Fibroblast of skin of back (primary cell): ENCODE results near the gene APBB2.
"Not testable (repeated sequence)": the region's sequence is repeated elsewhere in the genome, so short reads cannot be mapped to it uniquely, and the experiment has no call there.

ENCODE experiments used
- DNase-seq: peaks from one replicate; pipeline ENCODE4 v3.0.0-alpha.2; 2013

Gene APBB2

DNA sequence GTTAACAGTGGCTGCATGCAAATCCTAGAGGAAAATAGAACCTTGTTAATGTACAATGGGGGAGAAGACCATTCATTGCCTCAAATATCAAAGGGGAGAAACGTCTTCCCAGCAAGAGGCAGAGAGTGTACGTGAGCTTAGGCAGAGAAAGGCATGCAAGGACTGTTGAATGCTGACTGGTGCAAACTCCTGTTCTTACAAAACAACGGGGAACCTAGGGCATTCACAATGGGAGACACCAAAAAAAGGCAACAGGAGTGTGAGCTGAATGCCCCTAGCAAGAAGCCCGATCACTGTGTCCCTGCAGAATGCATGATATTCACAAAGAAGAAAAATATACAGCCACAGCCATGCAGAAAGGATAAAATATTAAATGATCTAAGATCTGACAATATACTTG, 279.7 kb downstream of the APBB2 start:
- DNase-seq: no peak

DNA sequence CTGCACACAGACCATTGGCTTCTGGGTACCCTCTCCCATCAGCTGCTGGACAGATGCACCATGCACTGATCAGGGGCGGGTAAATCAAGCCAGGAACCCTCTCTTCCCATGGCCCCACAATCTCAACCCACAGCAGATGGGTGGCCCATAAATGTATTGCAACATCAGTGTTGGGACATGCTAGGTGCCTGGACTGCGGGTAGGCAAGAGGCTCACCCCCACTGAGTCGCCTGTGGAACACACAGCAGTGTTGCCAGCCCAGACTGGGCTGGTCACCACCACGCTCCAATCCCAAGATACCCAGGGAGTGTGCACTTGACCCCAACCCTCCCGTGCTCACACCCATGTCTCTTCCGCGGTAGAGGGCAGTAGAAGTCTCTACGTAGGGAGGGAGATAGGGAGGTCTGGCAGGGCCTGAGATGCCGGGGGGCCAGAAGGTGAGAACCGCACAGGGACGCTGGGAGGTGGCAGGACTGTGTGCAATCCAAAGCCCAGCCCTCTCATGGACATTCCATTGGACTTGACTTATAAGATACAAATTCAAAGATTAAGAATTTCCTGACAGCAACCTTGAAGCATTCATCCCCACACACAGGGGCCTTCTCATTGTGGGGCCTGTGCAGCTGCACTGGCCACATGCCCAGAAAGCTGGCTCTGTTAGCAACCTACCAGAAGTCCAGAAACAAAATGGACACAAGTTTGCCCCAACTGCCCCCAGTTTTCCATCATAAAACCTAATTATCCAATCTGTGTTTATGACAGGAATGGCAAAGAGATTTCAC, 280.9 kb downstream of the APBB2 start:
- DNase-seq: no peak

DNA sequence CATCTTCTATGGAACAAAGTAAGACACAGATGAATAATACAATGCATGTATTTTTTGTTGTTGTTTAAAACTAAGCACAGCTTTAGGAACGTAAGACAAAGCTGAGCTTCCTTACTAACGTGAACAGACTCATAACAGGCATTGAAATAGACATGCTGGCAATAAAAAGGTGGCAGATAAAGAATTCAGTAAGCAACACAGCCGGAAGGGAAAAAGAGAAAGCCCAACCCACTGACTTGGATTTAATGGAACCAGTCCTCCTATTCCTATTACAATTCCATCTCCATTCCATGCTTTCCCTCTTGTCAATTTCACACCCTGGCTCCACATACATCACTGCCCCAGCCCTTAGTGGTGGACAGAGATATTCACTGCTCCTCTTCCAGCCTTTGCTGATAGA, 282.5 kb downstream of the APBB2 start:
- no peak for DNase-seq

DNA sequence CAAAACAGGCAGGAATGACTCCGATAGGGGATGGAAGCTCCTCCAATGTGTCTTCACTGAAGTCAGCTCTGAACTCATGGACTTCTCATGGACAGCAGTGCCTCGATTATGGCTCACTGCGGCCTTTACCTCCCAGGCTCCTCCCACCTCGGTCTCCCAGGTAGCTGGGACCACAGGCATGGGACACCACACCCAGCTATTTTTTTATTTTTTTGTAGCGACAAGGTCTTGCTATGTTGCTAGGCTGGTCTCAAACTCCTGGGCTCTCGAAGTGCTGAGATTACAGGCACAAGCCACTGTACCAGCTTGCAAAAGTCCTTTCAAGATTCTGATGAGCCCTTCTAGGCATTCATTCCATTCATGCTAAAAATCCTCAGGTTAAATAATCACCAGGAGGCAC, 283.1 kb downstream of the APBB2 start:
- no peak for DNase-seq

DNA sequence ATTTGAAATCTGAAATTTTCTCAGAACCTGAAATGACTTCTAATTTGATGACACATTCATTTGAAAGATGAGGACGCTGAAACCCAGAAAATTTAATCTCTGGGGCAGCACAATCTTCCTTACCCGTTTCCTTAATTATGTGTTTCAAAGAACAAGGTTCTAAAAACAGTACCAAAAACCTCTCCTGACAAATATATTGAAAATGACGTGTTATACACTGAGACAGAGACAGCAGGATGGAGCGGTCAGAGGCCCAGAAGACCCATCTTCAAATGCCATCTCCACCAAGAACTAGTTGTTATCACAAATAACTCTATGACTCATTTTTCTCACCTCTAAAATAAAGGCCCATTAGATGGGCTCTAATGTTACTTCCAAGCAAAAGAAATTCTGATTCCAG, 287.3 kb downstream of the APBB2 start:
- no peak for DNase-seq

DNA sequence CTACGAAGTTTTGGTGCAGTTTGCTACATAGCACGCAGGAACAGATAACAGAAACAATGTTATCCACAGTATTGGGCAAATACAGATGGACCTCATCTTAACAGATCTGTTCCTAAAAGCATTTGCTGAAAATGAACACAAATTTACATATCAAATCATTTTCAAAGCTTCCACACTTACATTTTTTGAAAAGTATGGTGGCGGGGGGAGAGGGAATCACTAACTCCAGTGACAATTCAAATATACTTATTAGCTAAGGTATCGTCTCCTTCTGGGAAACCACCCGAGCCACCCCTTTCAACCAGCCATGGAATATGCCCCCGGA, 289.6 kb downstream of the APBB2 start:
- no peak for DNase-seq

DNA sequence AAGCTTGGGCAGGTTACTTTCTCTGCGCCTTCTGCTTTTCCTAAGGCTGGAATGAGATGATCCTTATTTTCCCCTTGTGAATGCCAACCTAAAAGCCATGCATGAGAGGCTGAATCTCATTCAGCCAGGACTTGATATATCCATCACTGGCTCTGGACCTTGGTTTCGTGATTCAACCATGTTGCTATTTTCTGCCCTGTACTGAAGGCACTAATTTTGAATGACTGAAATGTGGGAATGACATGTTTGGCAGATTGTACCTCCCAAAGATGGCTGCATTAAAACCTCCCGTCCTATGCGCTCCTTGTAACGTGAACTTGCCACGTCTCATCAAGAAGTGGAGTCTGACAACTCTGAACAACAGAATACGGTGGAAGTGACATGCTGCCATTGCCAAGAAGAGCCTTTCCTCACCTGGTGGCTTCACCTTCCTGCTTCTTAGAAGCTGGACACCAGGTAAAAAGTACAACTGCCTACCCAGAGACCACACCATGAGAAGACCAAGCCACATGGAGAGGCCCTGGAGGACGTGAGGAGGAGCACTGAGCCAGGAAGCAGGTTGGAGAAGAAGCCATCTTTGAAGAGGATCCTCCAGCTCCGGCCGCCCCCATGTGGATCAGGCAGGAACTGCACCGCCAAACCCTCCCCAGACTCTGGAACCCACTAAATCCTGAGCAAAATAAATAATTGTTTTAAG, 290.1 kb downstream of the APBB2 start:
- peak; percentile 56 for DNase-seq

DNA sequence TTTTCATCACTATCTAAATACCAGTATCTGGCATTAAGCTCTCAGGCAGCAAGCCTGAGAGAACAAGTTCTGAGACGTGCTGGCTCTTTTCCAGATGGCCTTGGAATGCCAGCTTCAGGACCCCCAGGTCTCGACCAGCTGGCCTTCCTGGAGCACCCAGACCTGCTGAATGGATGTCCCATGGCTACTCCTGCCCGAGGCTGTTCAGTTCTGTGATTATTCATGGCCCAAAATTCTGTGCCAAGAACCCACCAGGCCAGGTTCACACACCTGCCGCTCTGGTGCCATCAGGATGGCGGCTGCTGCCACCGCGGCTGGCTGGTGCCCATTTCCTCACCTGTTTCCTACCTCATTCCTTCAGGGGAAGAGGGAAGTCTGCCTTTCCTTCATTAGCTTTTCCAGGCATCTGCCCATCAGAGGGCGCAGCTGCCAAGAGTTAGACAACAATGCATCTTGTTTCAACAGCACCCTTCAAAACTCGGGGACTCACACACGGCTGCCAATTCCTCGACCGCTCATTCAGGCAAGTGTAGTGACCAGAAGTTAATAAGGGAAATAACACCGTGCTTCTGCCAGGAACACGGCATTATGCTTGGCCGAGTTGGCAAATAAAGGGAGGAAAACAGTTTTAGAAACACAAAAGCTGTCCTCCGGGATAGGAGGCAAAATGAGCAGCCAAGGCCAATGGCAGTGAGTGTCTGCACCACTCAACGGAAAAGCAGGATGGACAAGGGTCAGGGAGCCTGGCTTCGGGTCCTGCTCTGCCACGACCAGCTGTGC, 290.8 kb downstream of the APBB2 start:
- no peak for DNase-seq

DNA sequence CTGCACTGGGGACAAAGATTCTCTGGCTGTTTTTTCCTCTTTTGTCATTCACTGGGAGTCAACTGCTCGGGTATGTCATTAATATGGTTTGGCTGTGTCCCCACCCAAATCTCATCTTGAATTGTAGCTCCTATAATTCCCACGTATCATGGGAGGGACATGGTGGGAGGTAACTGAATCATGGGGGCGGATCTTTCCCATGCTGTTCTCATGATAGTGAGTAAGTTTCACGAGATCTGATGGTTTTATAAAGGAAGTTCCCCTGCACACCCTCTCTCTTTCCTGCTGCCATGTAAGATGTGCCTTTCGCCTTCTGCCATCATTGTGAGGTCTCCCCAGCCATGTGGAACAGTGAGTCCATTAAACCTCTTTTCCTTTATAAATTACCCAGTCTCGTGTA, 294.4 kb downstream of the APBB2 start:
- not testable (repeated sequence) for DNase-seq

DNA sequence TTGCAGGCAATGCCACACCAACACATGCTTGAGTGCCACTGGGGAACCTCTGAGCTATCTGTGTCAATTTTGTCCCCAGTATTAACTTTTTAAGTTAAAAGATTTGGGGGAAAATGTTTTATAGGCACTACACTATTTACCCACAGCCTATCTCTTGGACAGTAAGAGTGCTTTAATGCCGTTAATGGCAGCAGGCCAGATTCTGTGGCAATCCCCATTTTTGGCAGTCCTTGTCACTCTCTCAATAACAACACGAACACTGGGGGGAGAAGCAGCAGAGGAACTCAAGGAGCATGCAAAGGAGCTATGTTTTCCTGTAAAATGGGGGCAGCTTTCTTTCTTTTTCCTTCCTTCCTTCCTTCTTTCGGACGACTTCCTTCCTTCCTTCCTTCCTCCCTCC, 296.0 kb downstream of the APBB2 start:
- peak; percentile 87 for DNase-seq

DNA sequence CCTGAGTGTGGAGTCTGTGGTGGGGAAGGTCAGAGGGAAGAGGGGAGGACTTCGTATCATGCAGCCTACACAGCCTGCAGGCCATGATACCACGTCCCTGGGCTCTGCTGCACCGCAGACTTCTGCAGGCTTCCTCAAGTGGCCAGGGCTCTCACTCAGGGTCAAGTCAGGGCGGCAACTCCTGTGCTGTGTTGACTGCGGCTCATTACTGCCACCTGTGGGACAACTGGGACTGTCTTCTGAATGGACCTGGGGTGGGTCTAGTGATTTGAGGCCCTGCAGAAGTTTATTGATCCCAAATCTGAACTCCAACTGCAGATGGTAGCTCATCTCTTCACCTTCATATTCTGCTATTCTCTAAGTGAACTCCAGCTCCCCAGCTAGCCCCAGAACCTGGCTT, 297.5 kb downstream of the APBB2 start:
- no peak for DNase-seq

DNA sequence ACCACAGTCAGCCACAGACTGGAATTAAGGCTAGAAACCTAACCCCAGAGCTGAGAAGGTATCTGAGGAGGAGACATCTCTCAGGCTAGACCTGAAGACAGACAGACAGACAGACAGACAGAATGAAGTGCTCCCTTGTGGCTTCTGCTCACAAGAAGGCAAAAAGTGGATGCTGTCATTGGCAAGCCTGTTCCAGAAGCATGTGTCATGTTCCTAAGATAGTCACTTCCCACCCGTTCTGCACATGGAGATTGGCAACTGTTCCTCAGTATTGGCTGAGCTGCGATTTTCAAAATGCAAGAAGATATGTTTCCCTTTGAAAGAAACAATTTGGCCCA, 298.2 kb downstream of the APBB2 start:
- DNase-seq: peak; percentile 81

DNA sequence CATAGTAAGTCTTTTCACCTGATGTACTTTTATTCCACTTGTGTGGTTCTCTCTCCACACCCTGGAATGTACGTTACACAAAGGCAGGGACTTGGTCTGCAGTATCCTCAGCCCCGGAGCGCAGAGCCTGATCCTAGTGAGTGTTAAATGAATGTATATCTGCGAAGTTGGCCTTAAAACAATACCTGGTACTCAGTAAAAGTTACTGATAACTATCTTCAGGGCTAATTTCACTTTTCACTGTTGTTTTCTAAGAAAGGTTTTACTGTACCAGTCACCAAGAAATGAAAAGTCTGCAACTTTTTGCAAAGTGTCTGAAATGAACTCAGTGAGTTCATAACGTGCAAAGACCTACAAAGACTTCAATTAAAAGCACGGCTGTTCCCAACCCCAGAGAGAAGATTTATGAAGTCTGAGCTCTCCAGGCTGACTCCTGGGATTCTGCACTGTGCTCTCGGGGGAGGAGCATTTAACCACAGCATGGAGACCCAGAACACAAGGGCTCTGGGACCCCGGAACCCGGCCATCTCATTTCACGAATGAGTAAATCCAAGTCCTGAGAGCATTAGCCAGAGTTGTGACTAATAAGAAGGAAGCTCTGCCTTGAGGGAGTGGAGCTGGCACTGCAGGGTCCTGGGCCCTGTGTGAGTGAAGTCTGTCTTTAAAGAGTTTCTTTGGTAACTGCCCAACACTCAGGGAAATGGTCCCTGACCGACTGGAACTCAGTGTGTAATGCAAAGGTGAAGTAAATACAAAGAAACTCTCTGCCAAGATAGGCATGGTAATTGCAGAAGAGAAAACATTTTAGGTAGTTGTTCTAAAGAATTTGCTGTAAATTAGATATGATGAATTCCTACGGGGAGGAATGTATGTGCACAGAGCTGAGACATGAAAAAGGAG, 298.8 kb downstream of the APBB2 start:
- DNase-seq: peak; percentile 64

DNA sequence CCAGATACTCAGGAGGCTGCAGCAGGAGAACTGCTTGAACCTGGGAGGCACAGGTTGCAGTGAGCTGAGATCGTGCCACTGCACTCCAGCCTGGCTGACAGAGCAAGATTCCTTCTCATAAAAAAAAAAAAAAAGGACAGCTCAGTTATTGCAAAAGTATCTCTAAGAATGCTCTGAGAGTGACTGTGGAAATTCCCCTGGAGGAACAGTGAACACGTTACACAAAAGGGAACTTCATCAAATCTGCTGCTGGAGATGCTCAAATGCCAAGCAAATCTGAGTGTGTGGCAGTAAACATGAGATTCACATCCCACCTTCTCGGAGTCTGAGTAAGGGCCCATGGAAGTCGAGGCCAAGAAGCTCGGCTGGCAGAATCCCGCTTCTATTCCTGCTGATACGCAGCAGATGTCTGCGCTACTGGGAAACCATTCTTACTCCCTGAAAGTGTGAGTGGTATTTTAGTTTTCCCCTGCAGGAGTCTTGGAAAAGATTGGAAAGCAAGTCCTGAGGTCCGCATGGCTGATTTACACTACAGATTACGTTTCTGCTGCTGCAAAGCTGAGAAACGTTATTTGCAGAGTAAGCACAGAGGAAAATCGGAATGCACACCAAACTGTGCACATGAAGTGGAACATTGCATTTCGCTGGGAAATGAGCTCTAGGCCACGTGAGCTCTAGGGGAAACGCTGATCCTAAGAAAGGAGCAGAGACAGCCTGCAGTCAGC, 301.7 kb downstream of the APBB2 start:
- no peak for DNase-seq

DNA sequence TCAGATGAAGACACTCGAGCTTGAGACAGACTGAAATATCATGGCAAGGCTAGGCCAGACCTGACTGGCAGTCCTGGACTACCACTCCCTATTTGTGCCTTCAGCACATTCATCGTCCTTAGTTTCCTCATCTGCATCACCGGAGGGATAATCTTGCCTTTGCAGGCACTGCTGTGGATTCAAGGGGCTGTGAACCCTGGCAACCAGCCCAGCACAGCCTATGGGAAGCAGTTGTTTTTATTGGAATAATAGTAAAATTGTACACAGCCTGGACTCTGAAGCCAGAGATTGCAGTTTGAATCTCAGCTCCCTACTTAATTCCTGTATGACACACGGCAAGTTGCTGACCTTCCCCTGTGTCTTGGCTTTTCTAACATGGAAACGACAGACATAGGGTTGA, 303.6 kb downstream of the APBB2 start:
- no peak for DNase-seq

DNA sequence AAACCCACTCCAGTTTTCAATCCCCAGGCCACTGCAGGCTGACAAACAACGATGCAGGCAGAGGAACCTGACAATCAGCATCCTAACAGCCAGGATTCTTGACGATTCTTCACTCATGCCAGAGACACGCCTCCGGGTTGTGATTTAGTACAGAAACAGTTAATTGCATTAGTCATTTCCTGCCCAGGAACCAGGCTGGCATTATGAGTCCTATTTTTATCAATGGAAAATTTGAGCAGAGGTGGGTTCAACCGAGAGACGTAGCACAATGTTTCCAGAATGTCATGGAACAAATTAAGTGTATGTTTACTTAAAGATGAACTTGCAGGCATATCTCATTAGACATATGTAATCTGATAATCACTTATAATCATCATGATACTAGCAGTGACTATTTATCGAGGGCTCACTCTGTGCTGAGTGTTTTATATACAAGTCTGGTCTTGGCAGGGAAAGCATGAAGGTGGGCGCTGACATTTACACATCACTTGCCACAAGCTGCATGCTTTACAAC, 304.9 kb downstream of the APBB2 start:
- peak; percentile 82 for DNase-seq

DNA sequence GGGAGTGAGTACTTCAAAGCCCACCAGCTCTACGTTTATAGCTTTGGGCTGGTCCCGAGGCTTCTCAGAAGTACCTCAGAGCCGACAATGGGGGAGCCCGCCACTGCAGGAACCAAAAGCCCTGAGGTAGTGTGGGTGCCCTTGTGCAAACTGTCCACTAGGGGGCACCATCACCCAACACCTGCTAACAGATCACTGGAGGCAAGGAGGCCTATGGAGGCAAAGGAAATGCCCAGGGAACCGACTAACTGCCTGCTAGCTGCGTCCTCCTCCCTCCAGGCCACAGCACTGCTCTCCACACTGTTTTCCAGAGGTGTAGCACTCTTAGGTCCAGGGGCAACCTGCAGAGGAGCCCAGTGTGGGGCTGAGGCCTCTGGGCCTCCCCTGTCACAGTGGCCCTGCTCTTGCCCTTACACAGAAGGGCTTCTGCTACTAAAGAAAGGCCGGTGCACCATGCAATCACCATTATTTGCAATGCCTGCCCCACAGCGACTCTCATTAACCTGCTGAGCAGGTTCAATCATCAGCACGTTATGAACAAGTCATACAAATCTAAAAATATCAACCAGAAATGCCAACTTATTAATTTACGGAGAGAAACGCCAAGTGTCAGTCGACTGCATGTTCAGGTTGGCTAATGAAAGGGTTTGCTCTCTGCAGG, 305.5 kb downstream of the APBB2 start:
- peak; percentile 76 for DNase-seq

DNA sequence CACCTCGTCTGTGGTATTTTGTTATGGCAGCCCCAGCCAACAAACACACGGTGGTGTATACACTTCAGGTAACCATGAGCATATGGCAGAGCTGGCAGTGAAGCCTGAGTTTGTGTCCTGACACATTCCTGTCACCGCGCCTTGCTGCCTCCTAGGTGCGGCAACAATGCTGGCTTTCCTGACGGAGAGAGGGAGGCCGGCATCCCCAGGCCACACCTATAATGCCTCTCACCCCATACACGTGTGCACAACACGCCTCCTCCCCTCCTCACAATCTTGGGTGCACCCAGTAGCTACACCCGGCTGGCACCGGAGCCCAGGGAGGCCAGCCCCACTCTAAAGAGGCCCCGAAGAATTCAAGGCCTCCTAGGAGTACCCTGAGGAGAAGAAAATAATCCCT, 306.0 kb downstream of the APBB2 start:
- DNase-seq: no peak

DNA sequence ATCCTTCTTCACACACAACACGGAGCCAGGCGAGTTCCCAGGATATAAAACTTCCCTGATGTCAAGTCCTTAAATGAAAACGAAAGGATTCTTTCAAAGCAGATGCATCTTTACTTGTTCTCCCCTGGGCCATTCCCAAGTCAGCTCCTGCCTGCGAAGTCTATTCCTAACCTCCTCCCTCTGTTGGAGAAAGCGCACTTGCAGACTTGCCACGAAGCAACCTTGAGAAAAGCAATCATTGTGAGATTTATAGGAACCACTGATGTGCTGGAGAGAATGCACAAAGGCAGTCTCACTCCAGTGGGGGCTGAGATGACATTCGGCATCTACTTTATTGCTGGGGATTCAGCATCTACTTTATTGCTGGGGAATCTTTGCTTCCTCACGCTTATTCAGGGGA, 308.9 kb downstream of the APBB2 start:
- DNase-seq: no peak

DNA sequence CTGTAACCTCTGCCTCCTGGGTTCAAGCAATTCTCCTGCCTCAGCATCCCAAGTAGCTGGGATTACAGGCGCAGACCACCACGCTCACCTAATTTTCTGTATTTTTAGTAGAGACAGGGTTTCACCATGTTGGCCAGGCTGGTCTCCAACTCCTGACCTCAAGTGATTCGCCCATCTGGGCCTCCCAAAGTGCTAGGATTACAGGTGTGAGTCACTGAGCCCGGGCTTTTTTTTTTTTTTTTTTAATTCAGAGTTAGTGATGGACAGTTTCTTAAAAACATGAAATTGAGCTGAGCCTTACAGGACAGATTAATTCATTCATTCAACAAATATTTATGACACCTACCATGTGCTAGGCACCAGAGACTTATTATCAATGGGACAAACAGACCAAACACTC, 313.8 kb downstream of the APBB2 start:
- DNase-seq: not testable (repeated sequence)

DNA sequence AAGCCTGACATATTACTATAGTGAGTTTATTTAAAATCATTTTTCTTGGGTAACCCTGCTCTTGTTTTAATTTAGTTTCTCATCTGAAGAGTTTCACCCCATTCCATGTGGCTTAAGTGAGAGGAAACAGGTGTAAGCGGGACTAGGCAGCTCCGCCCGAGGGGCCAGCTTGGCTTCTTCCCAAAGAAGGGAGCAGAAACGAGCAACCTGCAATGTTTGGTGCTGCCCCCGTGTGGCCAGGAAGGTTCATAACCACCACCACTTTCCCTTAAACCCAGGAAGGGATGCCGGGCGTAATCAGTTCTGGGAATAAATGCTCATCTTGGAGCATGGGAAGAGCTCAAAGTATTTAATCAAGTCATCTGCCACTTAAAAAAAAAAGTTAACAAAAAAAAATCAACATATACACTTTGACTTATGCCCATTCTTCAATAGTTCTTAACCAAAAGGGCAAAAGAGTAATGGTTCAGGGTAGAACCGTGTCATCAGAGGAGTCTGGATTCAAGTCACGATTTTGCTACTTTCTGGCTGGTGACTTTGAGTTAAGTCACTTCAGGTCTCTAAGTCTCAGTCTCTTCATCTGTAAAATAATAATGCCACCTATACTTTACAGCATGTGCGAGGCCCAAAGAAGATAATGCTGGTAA, 316.7 kb downstream of the APBB2 start:
- peak; percentile 62 for DNase-seq
